Liver (tissue), 3 donors: Measurements from ENCODE around the gene FER1L5.

Source experiments
- ATF3 ChIP-seq: IDR thresholded peaks from 2 replicates; pipeline ENCODE4 v1.6.1; 2016; ENCODE audit warnings: antibody characterized with exemption
- CTCF ChIP-seq: fragments of 150-350 bp; IDR thresholded peaks from 2 replicates; pipeline ENCODE4 v1.5.1; 2017; ENCODE audit warnings: improper control_type of control experiment, low read depth, low read length; ENCODE audit not compliant: missing input control
- EGR1 ChIP-seq, 2 donors: IDR thresholded peaks; 2 replicates each; pipeline ENCODE4 v1.6.1; 2016 to 2018; ENCODE audit warnings: antibody characterized with exemption in 2 of 2, low read depth in 2 of 2
- FOXA1 ChIP-seq: IDR thresholded peaks from 2 replicates; pipeline ENCODE4 v1.6.1; 2016; ENCODE audit warnings: antibody characterized with exemption
- FOXA2 ChIP-seq: IDR thresholded peaks from 2 replicates; pipeline ENCODE4 v1.6.1; 2016; ENCODE audit warnings: antibody characterized with exemption
- GABPA ChIP-seq, 2 donors: IDR thresholded peaks in 1 of 2; conservative IDR thresholded peaks in 1 of 2; 2 replicates each; pipeline ENCODE4 v1.6.1; 2016; ENCODE audit warnings: antibody characterized with exemption in 2 of 2, mild to moderate bottlenecking in 1 of 2, moderate library complexity in 1 of 2
- JUND ChIP-seq, 2 donors: IDR thresholded peaks; 2 replicates each; pipeline ENCODE4 v1.6.1; 2016; ENCODE audit warnings: antibody characterized with exemption in 2 of 2
- MAX ChIP-seq: IDR thresholded peaks from 2 replicates; pipeline ENCODE4 v1.6.1; 2016; ENCODE audit warnings: antibody characterized with exemption
- RAD21 ChIP-seq, 2 donors: IDR thresholded peaks; 2 replicates each; pipeline ENCODE4 v1.6.1; 2016; ENCODE audit warnings: antibody characterized with exemption in 2 of 2, mild to moderate bottlenecking in 2 of 2
- REST ChIP-seq: IDR thresholded peaks from 2 replicates; pipeline ENCODE4 v1.6.1; 2016; ENCODE audit warnings: antibody characterized with exemption, mild to moderate bottlenecking
- RXRA ChIP-seq, 2 donors: IDR thresholded peaks; 2 replicates each; pipeline ENCODE4 v1.6.1; 2017 to 2018; ENCODE audit warnings: antibody characterized with exemption in 2 of 2, mild to moderate bottlenecking in 1 of 2
- TAF1 ChIP-seq: conservative IDR thresholded peaks from 2 replicates; pipeline ENCODE4 v1.6.1; 2016; ENCODE audit warnings: antibody characterized with exemption, mild to moderate bottlenecking
- ZBTB33 ChIP-seq: IDR thresholded peaks from 2 replicates; pipeline ENCODE4 v1.6.1; 2016; ENCODE audit warnings: antibody characterized with exemption
- donor health status: healthy.
- donor health status: healthy.

- no peak for TF ChIP-seq CTCF
- TF ChIP-seq EGR1 (IDR thresholded peaks at IDR 0.05; ENCODE audit: low read depth in 2 of 2) = no peak
- TF ChIP-seq TAF1 = no peak
- no peak for TF ChIP-seq JUND (IDR thresholded peaks at IDR 0.05)
- TF ChIP-seq ATF3 = no peak
- TF ChIP-seq FOXA2 = no peak
- TF ChIP-seq REST = no peak
- no peak for TF ChIP-seq MAX
- TF ChIP-seq GABPA (IDR thresholded peaks at IDR 0.05 in 1 of 2, conservative IDR thresholded peaks at IDR 0.05 in 1 of 2) = no peak
- TF ChIP-seq FOXA1 = no peak
- no peak for TF ChIP-seq ZBTB33
- TF ChIP-seq RAD21 (IDR thresholded peaks at IDR 0.05) = no peak
- TF ChIP-seq RXRA (IDR thresholded peaks at IDR 0.05) = no peak
These were observed 91.4 kb downstream of the FER1L5 start for GRCh38 chr2:96733931-96734330.
